ENCODE results near the gene WNT7B.

DNA sequence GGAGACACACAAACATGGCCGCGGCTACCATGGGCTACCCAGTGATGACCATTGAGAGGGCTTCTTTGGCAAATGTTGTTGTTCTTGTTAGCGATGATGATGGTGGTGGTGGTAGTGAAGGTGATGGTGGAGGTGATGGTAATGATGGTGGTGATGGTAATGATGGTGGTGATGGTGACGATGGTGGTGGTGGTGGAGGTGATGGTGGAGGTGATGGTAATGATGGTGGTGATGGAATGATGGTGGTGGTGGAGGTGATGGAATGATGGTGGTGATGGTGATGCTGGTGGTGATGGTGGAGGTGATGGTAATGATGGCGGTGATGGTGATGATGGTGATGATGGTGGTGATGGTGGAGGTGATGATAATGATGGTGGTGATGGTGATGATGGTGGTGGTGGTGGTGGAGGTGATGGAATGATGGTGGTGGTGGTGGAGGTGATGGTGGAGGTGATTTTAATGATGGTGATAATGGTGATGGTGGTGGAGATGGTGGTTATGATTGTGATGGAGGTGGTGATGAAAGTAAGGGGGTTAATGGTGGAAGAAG, 16.3 kb upstream of the WNT7B start:
- TF ChIP-seq, protein P1, sequence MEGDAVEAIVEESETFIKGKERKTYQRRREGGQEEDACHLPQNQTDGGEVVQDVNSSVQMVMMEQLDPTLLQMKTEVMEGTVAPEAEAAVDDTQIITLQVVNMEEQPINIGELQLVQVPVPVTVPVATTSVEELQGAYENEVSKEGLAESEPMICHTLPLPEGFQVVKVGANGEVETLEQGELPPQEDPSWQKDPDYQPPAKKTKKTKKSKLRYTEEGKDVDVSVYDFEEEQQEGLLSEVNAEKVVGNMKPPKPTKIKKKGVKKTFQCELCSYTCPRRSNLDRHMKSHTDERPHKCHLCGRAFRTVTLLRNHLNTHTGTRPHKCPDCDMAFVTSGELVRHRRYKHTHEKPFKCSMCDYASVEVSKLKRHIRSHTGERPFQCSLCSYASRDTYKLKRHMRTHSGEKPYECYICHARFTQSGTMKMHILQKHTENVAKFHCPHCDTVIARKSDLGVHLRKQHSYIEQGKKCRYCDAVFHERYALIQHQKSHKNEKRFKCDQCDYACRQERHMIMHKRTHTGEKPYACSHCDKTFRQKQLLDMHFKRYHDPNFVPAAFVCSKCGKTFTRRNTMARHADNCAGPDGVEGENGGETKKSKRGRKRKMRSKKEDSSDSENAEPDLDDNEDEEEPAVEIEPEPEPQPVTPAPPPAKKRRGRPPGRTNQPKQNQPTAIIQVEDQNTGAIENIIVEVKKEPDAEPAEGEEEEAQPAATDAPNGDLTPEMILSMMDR (IDR thresholded peaks at IDR 0.05), result no peak
- no peak for TF ChIP-seq POLR2A (IDR thresholded peaks at IDR 0.05)
